Loucy (cell line): ENCODE data around the gene WARS2.

Experiments
- H2AFZ ChIP-seq: fragments of 200-600 bp; sonication (generic); 2 replicates; pipeline ENCODE4 v1.6.0; 2016; ENCODE audit warnings: antibody characterized with exemption, mild to moderate bottlenecking, low read length, moderate library complexity
- H3F3A ChIP-seq: fragments of 200-600 bp; 2 replicates; pipeline ENCODE4 v1.6.0; 2016; ENCODE audit warnings: antibody characterized with exemption, low read depth, mild to moderate bottlenecking
- H3K27me3 ChIP-seq: fragments of 200-600 bp; sonication (generic); 2 replicates; pipeline ENCODE4 v1.6.1; 2014; ENCODE audit warnings: low read length, mild to moderate bottlenecking; ENCODE audit not compliant: insufficient read depth, poor library complexity, severe bottlenecking
- H3K36me3 ChIP-seq: fragments of 200-600 bp; sonication (generic); 2 replicates; pipeline ENCODE4 v1.6.1; 2016; ENCODE audit warnings: low read length; ENCODE audit not compliant: insufficient read depth
- H3K4me1 ChIP-seq: fragments of 200-600 bp; sonication (generic); 2 replicates; pipeline ENCODE4 v1.5.1; 2014; ENCODE audit warnings: low read length, mild to moderate bottlenecking; ENCODE audit not compliant: insufficient read depth, poor library complexity, severe bottlenecking
- H3K4me2 ChIP-seq: fragments of 200-600 bp; sonication (generic); 2 replicates; pipeline ENCODE4 v1.6.0; 2014; ENCODE audit warnings: antibody characterized with exemption, low read length, low read depth, mild to moderate bottlenecking; ENCODE audit not compliant: poor library complexity, severe bottlenecking
- H3K4me3 ChIP-seq: fragments of 200-600 bp; sonication (generic); 2 replicates; pipeline ENCODE4 v1.5.1; 2014; ENCODE audit warnings: low read length, mild to moderate bottlenecking, mixed read lengths; ENCODE audit not compliant: poor library complexity, severe bottlenecking
- H3K79me2 ChIP-seq: fragments of 200-600 bp; sonication (generic); 2 replicates; pipeline ENCODE4 v1.6.1; 2014; ENCODE audit warnings: low read length; ENCODE audit not compliant: insufficient read depth
- H3K9ac ChIP-seq: fragments of 200-600 bp; sonication (generic); 2 replicates; pipeline ENCODE4 v1.6.0; 2014; ENCODE audit warnings: mild to moderate bottlenecking, low read depth, low read length, moderate library complexity; ENCODE audit not compliant: poor library complexity, severe bottlenecking
- H3K9me2 ChIP-seq: fragments of 200-600 bp; sonication (generic); replicated peaks from 2 replicates; pipeline ENCODE4 v1.6.1; 2016; ENCODE audit warnings: low read depth, low read length, mixed read lengths
- H3K9me3 ChIP-seq: fragments of 200-600 bp; sonication (generic); 2 replicates; pipeline ENCODE4 v1.6.1; 2014; ENCODE audit warnings: mild to moderate bottlenecking, antibody characterized with exemption, low read length, low read depth; ENCODE audit not compliant: insufficient read depth
- H4K20me1 ChIP-seq: fragments of 200-600 bp; sonication (generic); 2 replicates; pipeline ENCODE4 v1.6.0; 2014; ENCODE audit warnings: antibody characterized with exemption, low read length, mild to moderate bottlenecking; ENCODE audit not compliant: insufficient read depth, poor library complexity, severe bottlenecking
- EZH2phosphoT487 ChIP-seq: fragments of 200-600 bp; IDR thresholded peaks from 2 replicates; pipeline ENCODE4 v1.6.1; 2018; ENCODE audit warnings: antibody characterized with exemption, mild to moderate bottlenecking, moderate library complexity, borderline replicate concordance
- TF ChIP-seq, protein P1 (sequence below): fragments of 200-600 bp; sonication (generic); conservative IDR thresholded peaks from 2 replicates; pipeline ENCODE4 v1.5.1; 2014; ENCODE audit warnings: mild to moderate bottlenecking, antibody characterized with exemption, low read length

WARS2 gene

GRCh38 chr1:118992237-118992825 is 148.1 kb downstream of the WARS2 start:
- H3K9me3 ChIP-seq = no peaks in the 10 kb centered on the region; the same call in 1 of the 2 replicates
- no peaks in the 10 kb centered on the region for H4K20me1 ChIP-seq
- H3K4me3 ChIP-seq = no peak overlapping the region
- no peak overlapping the region for H3K9ac ChIP-seq
- H3K9me2 ChIP-seq = no peaks in the 10 kb centered on the region
- H3K27me3 ChIP-seq = no peaks in the 10 kb centered on the region
- H3K4me2 ChIP-seq = no peak overlapping the region
- H3K36me3 ChIP-seq = no peaks in the 10 kb centered on the region
- TF ChIP-seq, protein P1, sequence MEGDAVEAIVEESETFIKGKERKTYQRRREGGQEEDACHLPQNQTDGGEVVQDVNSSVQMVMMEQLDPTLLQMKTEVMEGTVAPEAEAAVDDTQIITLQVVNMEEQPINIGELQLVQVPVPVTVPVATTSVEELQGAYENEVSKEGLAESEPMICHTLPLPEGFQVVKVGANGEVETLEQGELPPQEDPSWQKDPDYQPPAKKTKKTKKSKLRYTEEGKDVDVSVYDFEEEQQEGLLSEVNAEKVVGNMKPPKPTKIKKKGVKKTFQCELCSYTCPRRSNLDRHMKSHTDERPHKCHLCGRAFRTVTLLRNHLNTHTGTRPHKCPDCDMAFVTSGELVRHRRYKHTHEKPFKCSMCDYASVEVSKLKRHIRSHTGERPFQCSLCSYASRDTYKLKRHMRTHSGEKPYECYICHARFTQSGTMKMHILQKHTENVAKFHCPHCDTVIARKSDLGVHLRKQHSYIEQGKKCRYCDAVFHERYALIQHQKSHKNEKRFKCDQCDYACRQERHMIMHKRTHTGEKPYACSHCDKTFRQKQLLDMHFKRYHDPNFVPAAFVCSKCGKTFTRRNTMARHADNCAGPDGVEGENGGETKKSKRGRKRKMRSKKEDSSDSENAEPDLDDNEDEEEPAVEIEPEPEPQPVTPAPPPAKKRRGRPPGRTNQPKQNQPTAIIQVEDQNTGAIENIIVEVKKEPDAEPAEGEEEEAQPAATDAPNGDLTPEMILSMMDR = no peak
- no peak for TF ChIP-seq EZH2phosphoT487
- H3K4me1 ChIP-seq = no peaks in the 10 kb centered on the region
- no peaks in the 10 kb centered on the region for H3K79me2 ChIP-seq
- H3F3A ChIP-seq = no peaks in the 10 kb centered on the region
- H2AFZ ChIP-seq = no peak overlapping the region

- Histone ChIP-seq H3K4me2 (no peak overlapping the region), H3K9me3 (no peaks in the 10 kb centered on the region; the same call in 1 of the 2 replicates), H3K36me3 (no peaks in the 10 kb centered on the region), H3K4me3 (no peak overlapping the region), H3K9me2 (no peaks in the 10 kb centered on the region), H2AFZ (no peak overlapping the region), H3K27me3 (no peaks in the 10 kb centered on the region), H4K20me1 (no peaks in the 10 kb centered on the region), H3K4me1 (no peaks in the 10 kb centered on the region), H3K79me2 (no peaks in the 10 kb centered on the region), H3F3A (no peaks in the 10 kb centered on the region), H3K9ac (no peak overlapping the region)
- TF ChIP-seq, protein P1 = no peak
- no peak for TF ChIP-seq EZH2phosphoT487
Measured at GRCh38 chr1:118991448-118991847, 149.0 kb downstream of the WARS2 start.

GRCh38 chr1:118990513-118991152 is 149.8 kb downstream of the WARS2 start:
- Histone ChIP-seq H3K27me3 (no peaks in the 10 kb centered on the region), H3K9ac (no peak overlapping the region), H3K36me3 (no peaks in the 10 kb centered on the region), H4K20me1 (no peaks in the 10 kb centered on the region), H3K4me1 (no peaks in the 10 kb centered on the region), H3F3A (no peaks in the 10 kb centered on the region), H3K9me3 (no peaks in the 10 kb centered on the region; the same call in 1 of the 2 replicates), H3K9me2 (no peaks in the 10 kb centered on the region), H2AFZ (no peak overlapping the region), H3K4me2 (no peak overlapping the region), H3K79me2 (no peaks in the 10 kb centered on the region), H3K4me3 (no peak overlapping the region)
- TF ChIP-seq, protein P1 = no peak
- no peak for TF ChIP-seq EZH2phosphoT487
